Stimulated activated CD4-positive, alpha-beta T cell treated with anti-CD3 and anti-CD28 coated beads, TNF-alpha, amount 100 ng/mL, for 24 hours (primary cell): ENCODE results near the gene CENPA.

Source experiments
- DNase-seq, 3 experiments: peaks; one replicate each; pipeline ENCODE4 v3.0.0-alpha.2; 2020; ENCODE audit warnings: low read depth in 3 of 3

The CENPA gene

DNA sequence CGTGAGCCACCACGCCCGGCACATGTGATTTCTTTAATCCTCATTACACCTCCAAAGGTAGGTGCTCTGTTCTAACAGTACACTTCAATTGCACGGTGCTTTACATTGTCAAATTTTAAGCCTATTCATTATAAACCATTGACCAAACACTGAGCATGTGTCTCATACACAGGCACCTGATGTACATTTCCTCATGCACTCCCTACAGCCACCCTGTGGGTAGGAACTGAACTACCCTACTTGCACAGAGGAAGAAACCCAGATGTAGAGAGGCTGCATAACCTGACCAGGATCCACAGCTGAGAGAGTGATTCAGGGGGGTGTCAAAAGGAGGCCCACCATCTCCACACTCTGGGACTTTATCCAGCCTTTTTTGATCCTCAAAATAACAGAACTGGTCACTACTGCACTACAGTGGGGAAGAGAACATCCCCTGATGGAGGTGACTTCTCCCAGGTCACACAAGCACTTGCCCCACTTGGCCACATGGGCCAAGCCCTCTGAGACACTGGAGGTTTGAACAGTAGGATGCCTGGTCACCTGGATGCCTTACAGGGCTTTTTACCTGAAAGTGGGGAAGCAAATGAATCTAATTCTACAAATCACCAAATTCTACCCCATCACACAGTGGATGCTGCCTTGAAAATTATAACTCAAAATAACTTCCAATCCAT is 55.2 kb downstream of the CENPA start:
- no peak for DNase-seq

- no peak for DNase-seq
These were observed 57.2 kb downstream of the CENPA start for GRCh38 chr2:26843041-26843440.
